ENCODE results near the gene ZNF341. TPM values are rescaled to one million over a fixed set of nuclear protein-coding genes. Genes with fewer than 3 reads are reported as not detected.

ZNF341 gene
- total and polyA plus RNA-seq, 9 of the 15 experiments (the other 6 are each of a cell fraction or from before 2014, with no cell fraction given), result 0.08 to 2.6 (median 1.0) TPM

GRCh38 chr20:33688938-33689424, 42.8 kb upstream of the ZNF341 start (continued):
- TF ChIP-seq SMARCE1 (IDR thresholded peaks at IDR 0.05), result peak; percentile 85
- TF ChIP-seq RBM17 (IDR thresholded peaks at IDR 0.05; ENCODE audit: borderline replicate concordance, low read depth, low read length), result no peak
- TF ChIP-seq PTTG1 (tag; IDR thresholded peaks at IDR 0.05; ENCODE audit: low read depth), result no peak
- TF ChIP-seq MBD2 (IDR thresholded peaks at IDR 0.05; ENCODE audit: borderline replicate concordance, low read depth), result peak; percentile 67; the same call in 1 of the 2 replicates
- TF ChIP-seq ZNF785 (CRISPR knock-in tag; IDR thresholded peaks at IDR 0.05), result no peak
- TF ChIP-seq, protein P1, sequence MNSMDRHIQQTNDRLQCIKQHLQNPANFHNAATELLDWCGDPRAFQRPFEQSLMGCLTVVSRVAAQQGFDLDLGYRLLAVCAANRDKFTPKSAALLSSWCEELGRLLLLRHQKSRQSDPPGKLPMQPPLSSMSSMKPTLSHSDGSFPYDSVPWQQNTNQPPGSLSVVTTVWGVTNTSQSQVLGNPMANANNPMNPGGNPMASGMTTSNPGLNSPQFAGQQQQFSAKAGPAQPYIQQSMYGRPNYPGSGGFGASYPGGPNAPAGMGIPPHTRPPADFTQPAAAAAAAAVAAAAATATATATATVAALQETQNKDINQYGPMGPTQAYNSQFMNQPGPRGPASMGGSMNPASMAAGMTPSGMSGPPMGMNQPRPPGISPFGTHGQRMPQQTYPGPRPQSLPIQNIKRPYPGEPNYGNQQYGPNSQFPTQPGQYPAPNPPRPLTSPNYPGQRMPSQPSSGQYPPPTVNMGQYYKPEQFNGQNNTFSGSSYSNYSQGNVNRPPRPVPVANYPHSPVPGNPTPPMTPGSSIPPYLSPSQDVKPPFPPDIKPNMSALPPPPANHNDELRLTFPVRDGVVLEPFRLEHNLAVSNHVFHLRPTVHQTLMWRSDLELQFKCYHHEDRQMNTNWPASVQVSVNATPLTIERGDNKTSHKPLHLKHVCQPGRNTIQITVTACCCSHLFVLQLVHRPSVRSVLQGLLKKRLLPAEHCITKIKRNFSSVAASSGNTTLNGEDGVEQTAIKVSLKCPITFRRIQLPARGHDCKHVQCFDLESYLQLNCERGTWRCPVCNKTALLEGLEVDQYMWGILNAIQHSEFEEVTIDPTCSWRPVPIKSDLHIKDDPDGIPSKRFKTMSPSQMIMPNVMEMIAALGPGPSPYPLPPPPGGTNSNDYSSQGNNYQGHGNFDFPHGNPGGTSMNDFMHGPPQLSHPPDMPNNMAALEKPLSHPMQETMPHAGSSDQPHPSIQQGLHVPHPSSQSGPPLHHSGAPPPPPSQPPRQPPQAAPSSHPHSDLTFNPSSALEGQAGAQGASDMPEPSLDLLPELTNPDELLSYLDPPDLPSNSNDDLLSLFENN (IDR thresholded peaks at IDR 0.05; ENCODE audit: low read depth in 2 of 2, low read length in 2 of 2), result peak in 1 of 2 experiments; percentile 78; a peak in 2 of 4 replicates
- TF ChIP-seq ATF6 (CRISPR knock-in tag; IDR thresholded peaks at IDR 0.05), result no peak
- TF ChIP-seq TGIF2 (CRISPR knock-in tag; IDR thresholded peaks at IDR 0.05), result no peak
- TF ChIP-seq, protein P2, sequence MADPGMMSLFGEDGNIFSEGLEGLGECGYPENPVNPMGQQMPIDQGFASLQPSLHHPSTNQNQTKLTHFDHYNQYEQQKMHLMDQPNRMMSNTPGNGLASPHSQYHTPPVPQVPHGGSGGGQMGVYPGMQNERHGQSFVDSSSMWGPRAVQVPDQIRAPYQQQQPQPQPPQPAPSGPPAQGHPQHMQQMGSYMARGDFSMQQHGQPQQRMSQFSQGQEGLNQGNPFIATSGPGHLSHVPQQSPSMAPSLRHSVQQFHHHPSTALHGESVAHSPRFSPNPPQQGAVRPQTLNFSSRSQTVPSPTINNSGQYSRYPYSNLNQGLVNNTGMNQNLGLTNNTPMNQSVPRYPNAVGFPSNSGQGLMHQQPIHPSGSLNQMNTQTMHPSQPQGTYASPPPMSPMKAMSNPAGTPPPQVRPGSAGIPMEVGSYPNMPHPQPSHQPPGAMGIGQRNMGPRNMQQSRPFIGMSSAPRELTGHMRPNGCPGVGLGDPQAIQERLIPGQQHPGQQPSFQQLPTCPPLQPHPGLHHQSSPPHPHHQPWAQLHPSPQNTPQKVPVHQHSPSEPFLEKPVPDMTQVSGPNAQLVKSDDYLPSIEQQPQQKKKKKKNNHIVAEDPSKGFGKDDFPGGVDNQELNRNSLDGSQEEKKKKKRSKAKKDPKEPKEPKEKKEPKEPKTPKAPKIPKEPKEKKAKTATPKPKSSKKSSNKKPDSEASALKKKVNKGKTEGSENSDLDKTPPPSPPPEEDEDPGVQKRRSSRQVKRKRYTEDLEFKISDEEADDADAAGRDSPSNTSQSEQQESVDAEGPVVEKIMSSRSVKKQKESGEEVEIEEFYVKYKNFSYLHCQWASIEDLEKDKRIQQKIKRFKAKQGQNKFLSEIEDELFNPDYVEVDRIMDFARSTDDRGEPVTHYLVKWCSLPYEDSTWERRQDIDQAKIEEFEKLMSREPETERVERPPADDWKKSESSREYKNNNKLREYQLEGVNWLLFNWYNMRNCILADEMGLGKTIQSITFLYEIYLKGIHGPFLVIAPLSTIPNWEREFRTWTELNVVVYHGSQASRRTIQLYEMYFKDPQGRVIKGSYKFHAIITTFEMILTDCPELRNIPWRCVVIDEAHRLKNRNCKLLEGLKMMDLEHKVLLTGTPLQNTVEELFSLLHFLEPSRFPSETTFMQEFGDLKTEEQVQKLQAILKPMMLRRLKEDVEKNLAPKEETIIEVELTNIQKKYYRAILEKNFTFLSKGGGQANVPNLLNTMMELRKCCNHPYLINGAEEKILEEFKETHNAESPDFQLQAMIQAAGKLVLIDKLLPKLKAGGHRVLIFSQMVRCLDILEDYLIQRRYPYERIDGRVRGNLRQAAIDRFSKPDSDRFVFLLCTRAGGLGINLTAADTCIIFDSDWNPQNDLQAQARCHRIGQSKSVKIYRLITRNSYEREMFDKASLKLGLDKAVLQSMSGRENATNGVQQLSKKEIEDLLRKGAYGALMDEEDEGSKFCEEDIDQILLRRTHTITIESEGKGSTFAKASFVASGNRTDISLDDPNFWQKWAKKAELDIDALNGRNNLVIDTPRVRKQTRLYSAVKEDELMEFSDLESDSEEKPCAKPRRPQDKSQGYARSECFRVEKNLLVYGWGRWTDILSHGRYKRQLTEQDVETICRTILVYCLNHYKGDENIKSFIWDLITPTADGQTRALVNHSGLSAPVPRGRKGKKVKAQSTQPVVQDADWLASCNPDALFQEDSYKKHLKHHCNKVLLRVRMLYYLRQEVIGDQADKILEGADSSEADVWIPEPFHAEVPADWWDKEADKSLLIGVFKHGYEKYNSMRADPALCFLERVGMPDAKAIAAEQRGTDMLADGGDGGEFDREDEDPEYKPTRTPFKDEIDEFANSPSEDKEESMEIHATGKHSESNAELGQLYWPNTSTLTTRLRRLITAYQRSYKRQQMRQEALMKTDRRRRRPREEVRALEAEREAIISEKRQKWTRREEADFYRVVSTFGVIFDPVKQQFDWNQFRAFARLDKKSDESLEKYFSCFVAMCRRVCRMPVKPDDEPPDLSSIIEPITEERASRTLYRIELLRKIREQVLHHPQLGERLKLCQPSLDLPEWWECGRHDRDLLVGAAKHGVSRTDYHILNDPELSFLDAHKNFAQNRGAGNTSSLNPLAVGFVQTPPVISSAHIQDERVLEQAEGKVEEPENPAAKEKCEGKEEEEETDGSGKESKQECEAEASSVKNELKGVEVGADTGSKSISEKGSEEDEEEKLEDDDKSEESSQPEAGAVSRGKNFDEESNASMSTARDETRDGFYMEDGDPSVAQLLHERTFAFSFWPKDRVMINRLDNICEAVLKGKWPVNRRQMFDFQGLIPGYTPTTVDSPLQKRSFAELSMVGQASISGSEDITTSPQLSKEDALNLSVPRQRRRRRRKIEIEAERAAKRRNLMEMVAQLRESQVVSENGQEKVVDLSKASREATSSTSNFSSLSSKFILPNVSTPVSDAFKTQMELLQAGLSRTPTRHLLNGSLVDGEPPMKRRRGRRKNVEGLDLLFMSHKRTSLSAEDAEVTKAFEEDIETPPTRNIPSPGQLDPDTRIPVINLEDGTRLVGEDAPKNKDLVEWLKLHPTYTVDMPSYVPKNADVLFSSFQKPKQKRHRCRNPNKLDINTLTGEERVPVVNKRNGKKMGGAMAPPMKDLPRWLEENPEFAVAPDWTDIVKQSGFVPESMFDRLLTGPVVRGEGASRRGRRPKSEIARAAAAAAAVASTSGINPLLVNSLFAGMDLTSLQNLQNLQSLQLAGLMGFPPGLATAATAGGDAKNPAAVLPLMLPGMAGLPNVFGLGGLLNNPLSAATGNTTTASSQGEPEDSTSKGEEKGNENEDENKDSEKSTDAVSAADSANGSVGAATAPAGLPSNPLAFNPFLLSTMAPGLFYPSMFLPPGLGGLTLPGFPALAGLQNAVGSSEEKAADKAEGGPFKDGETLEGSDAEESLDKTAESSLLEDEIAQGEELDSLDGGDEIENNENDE (IDR thresholded peaks at IDR 0.05; ENCODE audit: low read depth, low read length), result no peak
- peak; percentile 41; the same call in 1 of the 2 replicates for TF ChIP-seq EP400 (IDR thresholded peaks at IDR 0.05)
- TF ChIP-seq U2AF1 (optimal IDR thresholded peaks at IDR 0.05; ENCODE audit: low read depth, low read length), result no peak

All from K562 (cell line).